Stimulated activated CD4-positive, alpha-beta T cell treated with anti-CD3 and anti-CD28 coated beads, Interleukin-4, amount 100 ng/mL, for 24 hours (primary cell): ENCODE measurements around the gene ESRP2.

Experiments
- DNase-seq: peaks from one replicate; pipeline ENCODE4 v3.0.0-alpha.2; 2020

Gene ESRP2

GRCh38 chr16:68263559-68264127 lies 27.7 kb upstream of the ESRP2 start:
- DNase-seq, result no peak

DNA sequence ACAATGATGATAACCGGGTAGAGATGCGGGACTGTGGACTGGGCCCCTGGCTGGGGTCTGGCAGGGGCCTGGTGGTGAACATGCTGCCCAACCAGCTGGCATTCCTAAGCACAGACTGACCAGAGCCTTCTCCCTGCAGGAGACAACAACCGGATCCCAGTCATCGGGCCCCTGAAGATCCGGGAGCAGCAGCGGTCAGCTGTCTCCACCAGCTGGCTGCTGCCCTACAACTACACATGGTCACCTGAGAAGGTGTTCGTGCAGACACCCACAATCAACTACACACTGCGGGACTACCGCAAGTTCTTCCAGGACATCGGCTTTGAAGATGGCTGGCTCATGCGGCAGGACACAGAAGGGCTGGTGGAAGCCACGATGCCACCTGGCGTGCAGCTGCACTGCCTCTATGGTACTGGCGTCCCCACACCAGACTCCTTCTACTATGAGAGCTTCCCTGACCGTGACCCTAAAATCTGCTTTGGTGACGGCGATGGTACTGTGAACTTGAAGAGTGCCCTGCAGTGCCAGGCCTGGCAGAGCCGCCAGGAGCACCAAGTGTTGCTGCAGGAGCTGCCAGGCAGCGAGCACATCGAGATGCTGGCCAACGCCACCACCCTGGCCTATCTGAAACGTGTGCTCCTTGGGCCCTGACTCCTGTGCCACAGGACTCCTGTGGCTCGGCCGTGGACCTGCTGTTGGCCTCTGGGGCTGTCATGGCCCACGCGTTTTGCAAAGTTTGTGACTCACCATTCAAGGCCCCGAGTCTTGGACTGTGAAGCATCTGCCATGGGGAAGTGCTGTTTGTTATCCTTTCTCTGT lies 23.3 kb upstream of the ESRP2 start:
- DNase-seq, result no peak

GRCh38 chr16:68257906-68258800 lies 22.2 kb upstream of the ESRP2 start:
- no peak for DNase-seq

GRCh38 chr16:68257251-68257905 lies 21.5 kb upstream of the ESRP2 start:
- no peak for DNase-seq

GRCh38 chr16:68255712-68256111 lies 19.8 kb upstream of the ESRP2 start:
- no peak for DNase-seq

DNA sequence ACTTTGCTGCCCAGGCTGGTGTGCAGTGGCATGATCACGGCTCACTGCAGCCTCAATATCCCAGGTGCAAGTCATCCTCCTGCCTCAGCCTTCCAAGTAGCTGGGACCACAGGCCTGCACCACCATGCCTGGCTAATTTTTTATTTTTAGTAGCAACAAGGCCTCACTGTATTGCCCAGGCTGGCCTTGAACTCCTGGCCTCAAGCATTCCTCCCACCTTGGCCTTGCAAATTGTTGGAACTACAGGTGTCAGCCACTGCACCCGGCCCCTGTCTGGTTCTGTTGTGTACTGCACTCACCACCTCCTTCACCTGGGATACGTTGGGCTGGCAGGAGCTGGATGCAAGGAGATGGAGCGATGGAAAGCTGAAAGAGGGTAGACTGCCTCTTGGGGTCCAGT lies 17.8 kb upstream of the ESRP2 start:
- no peak for DNase-seq

- DNase-seq, result no peak
These were observed 16.5 kb upstream of the ESRP2 start for GRCh38 chr16:68252383-68252782.

DNA sequence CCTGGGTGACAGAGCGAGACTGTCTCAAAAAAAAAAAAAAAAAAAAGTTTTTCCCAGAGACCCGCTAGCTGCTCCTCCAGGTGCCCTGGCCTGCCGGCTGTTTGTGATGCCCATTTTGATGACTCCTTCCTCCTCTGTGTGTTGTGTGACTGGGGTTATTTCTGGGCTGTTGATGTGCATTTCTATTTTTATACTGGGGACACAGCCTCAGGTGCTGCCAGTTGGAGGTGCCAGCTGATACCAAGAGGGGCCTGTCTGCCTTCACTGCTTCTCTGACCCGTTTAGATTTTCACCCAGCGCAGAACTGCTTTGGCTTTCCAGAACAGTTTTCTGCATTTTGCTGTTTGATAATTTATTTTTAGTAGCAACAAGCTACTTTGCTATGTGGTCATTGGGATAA lies 15.9 kb upstream of the ESRP2 start:
- no peak for DNase-seq

DNA sequence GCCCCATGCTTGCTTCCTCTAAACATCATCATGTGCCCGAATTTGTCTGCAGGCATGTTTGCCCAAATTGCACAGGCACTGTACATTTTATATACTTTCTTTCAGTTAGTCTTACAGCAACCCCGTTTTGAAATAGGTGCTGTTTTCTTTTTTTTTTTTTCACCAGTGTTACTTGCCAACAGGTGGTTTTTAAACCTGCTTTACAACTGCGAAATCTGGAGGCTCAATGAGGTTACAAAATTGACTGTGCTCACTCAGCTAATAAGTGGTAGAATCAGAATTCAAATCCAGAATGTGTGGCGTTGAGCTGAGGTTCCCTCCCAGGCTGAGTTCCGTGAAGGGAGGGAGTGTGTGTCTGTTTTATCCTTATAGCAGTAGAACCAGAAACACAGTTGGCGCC lies 15.0 kb upstream of the ESRP2 start:
- no peak for DNase-seq

GRCh38 chr16:68249371-68249770 lies 13.4 kb upstream of the ESRP2 start:
- no peak for DNase-seq

GRCh38 chr16:68247932-68248331 lies 12.0 kb upstream of the ESRP2 start:
- no peak for DNase-seq

- DNase-seq, result no peak
These were observed 11.5 kb upstream of the ESRP2 start for GRCh38 chr16:68247400-68247799.

GRCh38 chr16:68246666-68247065 lies 10.7 kb upstream of the ESRP2 start:
- no peak for DNase-seq

DNA sequence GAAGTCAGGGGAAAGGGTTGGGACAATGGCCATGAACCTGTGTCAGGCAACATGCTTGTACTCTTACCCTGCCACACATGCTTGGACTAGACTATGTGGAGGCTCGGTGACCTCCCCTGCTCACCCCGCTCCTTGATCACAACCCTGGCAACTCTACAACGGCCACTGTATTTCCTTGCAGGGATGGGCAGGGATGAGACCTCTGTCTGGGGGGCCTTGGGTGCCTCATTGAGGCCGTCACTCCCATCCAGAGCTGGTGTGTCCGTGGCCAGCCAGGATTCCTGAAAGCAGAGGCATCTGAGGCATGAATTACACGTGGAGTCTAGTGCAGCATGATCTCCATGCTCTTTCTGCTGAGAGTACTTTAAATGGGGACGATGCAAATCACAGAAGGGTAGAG lies 10.2 kb upstream of the ESRP2 start:
- DNase-seq, result no peak

GRCh38 chr16:68244903-68245853 lies 9.3 kb upstream of the ESRP2 start, which contains the start of gene PLA2G15:
PLA2G15 (plus strand) TSS chr16:68245373; CDS start chr16:68245427, 54 bp downstream.
- DNase-seq, result peak; percentile 96

DNA sequence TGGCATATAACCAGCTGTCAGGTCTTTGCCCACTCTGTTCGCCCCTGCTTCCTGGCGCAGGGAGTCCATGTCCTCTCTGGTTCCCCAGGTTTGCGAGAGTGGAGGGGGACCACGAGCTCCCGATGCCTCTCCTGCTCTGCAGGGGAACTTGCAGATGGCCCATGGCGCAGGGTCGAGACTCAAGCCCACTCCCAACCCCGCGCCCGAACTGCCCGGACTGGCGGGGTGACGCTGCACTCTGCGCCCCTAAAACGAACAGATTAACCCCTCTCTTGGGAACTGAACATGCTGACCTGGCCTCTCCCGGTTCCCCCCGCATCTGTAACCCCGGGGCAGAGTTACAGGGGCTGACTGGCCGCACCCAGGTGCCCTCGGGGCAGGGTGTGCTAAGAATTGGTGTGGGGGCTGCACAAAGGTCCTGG lies 8.6 kb upstream of the ESRP2 start:
- DNase-seq, result no peak

DNA sequence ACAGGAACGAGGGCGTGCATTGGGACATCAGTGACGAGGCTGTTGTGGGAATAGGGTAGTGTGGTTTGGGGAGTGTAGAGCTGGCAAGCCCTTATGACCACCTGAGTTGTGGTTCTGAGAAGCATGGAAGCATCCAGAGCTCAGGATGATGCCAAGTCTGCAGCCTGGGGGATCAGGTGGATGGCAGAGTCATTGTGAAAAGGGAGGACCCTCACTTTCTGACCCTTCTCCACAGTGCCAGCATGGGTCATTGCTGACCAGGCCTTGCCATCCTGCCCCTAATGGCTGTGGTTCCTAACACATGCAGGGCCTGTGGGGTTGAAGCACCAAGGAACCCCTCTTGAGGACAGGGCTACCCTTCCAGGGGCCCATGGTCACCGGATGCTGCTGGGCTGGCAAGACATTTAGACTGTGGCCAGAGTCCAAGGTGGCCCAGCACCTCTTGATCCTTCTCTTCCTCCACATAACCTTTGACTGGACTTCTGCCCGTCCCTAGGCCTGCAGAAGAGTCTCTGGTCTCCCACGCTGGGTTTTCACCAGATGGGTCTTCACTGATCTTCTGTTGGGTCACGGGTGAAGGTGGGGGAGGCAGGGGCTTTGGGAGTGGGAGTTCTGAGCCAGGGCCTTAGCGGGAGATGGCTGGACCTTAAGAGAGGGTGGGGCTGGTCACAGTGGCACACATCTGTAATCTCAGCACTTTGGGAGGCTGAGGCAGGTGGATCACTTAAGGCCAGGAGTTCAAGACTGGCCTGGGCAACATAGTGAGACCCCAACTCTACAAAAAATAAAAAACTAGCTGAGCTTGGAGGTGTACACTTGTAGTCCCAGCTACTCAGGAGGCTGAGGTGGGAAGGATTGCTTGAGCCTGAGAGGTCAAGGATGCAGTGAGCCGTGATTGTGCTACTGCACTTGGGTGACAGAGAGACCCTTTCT lies 7.3 kb upstream of the ESRP2 start:
- no peak for DNase-seq

DNA sequence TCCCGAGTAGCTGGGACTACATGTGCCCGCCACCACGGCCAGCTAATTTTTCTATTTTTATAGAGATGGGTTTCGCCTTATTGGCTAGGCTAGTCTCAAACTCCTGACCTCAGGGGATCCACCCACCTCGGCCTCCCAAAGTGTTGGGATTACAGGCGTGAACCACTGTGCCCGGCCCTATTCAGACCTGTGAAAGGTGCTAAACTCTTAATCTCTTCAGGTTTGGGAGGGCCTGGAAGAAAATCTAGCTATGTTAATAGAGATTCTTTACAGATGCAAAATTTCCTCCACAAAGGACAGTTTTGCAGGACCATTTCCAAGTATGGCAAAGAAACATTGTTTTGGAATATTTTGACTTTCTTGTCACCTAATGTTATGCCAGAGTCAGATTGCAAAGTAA lies 6.2 kb upstream of the ESRP2 start:
- no peak for DNase-seq

- no peak for DNase-seq
These were observed 2.1 kb upstream of the ESRP2 start for GRCh38 chr16:68238029-68238345.

DNA sequence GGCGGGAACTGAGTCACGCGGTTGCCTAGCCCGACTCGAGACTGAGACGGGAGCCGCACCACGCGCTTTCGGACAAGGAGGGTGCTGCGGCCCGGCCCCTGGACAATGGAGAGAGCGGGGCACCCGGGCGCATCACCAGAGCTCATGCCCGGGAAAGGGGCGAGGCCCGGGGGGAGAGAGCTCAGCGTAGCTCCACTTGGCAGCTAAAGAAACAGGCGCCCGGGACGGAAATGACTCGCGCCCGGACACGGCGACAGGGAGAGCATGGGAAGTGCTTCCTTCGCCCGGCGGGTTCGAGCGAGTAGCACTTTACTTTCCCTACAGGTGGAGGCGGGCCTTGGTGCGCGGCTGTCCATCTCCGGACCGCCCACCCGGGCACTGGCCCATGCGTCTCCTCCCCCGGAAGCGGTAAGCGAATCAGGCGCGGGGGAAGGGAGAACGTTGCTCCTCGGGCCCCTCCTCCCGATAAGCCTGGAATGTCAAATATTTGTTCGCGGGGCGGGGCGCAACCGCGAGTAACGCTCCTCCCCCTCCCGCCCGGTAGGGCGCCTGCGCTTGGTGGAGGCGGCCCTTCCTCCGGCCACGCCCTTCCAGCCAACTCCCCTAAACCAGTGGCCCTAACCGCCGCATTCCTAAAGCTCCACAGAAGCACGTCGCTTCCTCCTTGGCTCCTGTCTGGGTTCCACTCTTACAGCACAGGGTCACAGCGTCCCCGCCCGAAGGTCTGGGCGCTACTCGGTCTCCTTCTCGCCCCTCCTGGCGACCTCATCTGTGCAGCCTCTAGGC lies 1.5 kb upstream of the ESRP2 start:
- DNase-seq, result peak; percentile 92
